Measurements from ENCODE around the gene RPRD1B. TPM values are rescaled to one million over a fixed set of nuclear protein-coding genes. Genes with fewer than 3 reads are reported as not detected.

RPRD1B gene
- polyA plus RNA-seq, 3 donors = 3.6 to 12.3 (median 4.7) TPM

- Mint-ChIP-seq H3K4me3 (no peak overlapping the region), H3K36me3 (peaks cover 70 to 84% of the 10 kb centered on the region in 2 donors)
These were observed 11.1 kb downstream of the RPRD1B start for GRCh38 chr20:38044685-38045084.

GRCh38 chr20:38046572-38046971 is 13.0 kb downstream of the RPRD1B start:
- 95% methylated on average over 4 of the region's 4 CpGs for WGBS (ENCODE audit: insufficient coverage)
- Histone ChIP-seq H3K9me3 (replicated peaks in 1 of 2; ENCODE audit: control insufficient read depth in 1 of 2, insufficient read depth in 1 of 2, low read length in 2 of 2) (no peaks in the 10 kb centered on the region), H3K79me2 (ENCODE audit: insufficient read depth, low read length) (peaks cover 84% of the 10 kb centered on the region), H3K36me3 (replicated peaks in 1 of 2; ENCODE audit: control insufficient read depth in 1 of 2, insufficient read depth in 2 of 2, low read length in 2 of 2) (peaks cover 80 to 98% of the 10 kb centered on the region in 2 donors), H3K4me2 (replicated peaks; ENCODE audit: extremely low read depth, low read length, poor library complexity, severe bottlenecking) (no peak overlapping the region), H3K4me3 (replicated peaks in 1 of 3; ENCODE audit: low read depth in 2 of 3, low read length in 3 of 3) (no peak overlapping the region), H3K27me3 (ENCODE audit: control insufficient read depth in 2 of 2, insufficient read depth in 2 of 2, low read length in 2 of 2) (no peaks in the 10 kb centered on the region), H3K27ac (ENCODE audit: low read depth in 1 of 2, low read length in 2 of 2) (no peak overlapping the region), H4K20me1 (ENCODE audit: insufficient read depth, low read length) (peaks cover 83% of the 10 kb centered on the region), H2AFZ (ENCODE audit: insufficient read depth, low read depth, low read length, poor library complexity, severe bottlenecking) (no peak overlapping the region), H3K9ac (ENCODE audit: insufficient read depth, low read length, poor library complexity, severe bottlenecking) (no peak overlapping the region), H3K4me1 (ENCODE audit: control insufficient read depth in 1 of 2, insufficient read depth in 2 of 2, low read length in 2 of 2) (no peaks in the 10 kb centered on the region)
- no peak for DNase-seq
- no peak for TF ChIP-seq CTCF (IDR thresholded peaks at IDR 0.05)
- Mint-ChIP-seq H3K4me1 (peaks cover 5% of the 10 kb centered on the region), H3K9me3 (no peaks in the 10 kb centered on the region), H3K27me3 (ENCODE audit: low read depth in 3 of 3) (no peaks in the 10 kb centered on the region), H3K27ac (peak overlapping the region in 2 of 7 donors; percentile 16 to 47), H3K4me3 (no peak overlapping the region), H3K36me3 (peaks cover 71 to 87% of the 10 kb centered on the region in 2 donors)
- intact Hi-C loops (cut with micrococcal nuclease) = no loop called here

More at GRCh38 chr20:38044685-38045084, 11.1 kb downstream of the RPRD1B start:
- Mint-ChIP-seq H3K4me1 (peaks cover 3% of the 10 kb centered on the region), H3K9me3 (no peaks in the 10 kb centered on the region), H3K27ac (peak overlapping the region in 1 of 7 donors; percentile 37), H3K27me3 (ENCODE audit: low read depth in 3 of 3) (no peaks in the 10 kb centered on the region)
- Histone ChIP-seq H2AFZ (ENCODE audit: insufficient read depth, low read depth, low read length, poor library complexity, severe bottlenecking) (no peak overlapping the region), H3K9ac (ENCODE audit: insufficient read depth, low read length, poor library complexity, severe bottlenecking) (no peak overlapping the region), H4K20me1 (ENCODE audit: insufficient read depth, low read length) (peaks cover 83% of the 10 kb centered on the region), H3K27ac (ENCODE audit: low read depth in 1 of 2, low read length in 2 of 2) (no peak overlapping the region), H3K9me3 (replicated peaks in 1 of 2; ENCODE audit: control insufficient read depth in 1 of 2, insufficient read depth in 1 of 2, low read length in 2 of 2) (no peaks in the 10 kb centered on the region), H3K4me1 (ENCODE audit: control insufficient read depth in 1 of 2, insufficient read depth in 2 of 2, low read length in 2 of 2) (no peaks in the 10 kb centered on the region), H3K4me2 (replicated peaks; ENCODE audit: extremely low read depth, low read length, poor library complexity, severe bottlenecking) (no peak overlapping the region), H3K79me2 (ENCODE audit: insufficient read depth, low read length) (peaks cover 84% of the 10 kb centered on the region), H3K36me3 (replicated peaks in 1 of 2; ENCODE audit: control insufficient read depth in 1 of 2, insufficient read depth in 2 of 2, low read length in 2 of 2) (peaks cover 76 to 98% of the 10 kb centered on the region in 2 donors), H3K27me3 (ENCODE audit: control insufficient read depth in 2 of 2, insufficient read depth in 2 of 2, low read length in 2 of 2) (no peaks in the 10 kb centered on the region), H3K4me3 (replicated peaks in 1 of 3; ENCODE audit: low read depth in 2 of 3, low read length in 3 of 3) (no peak overlapping the region)
- intact Hi-C loops (cut with micrococcal nuclease) = no loop called here
- TF ChIP-seq CTCF (IDR thresholded peaks at IDR 0.05) = no peak
- WGBS (ENCODE audit: insufficient coverage) = no CpG with 5 or more reads among the region's 3 CpGs
- DNase-seq = no peak
